ENCODE results near the gene FAM89A.

DNA sequence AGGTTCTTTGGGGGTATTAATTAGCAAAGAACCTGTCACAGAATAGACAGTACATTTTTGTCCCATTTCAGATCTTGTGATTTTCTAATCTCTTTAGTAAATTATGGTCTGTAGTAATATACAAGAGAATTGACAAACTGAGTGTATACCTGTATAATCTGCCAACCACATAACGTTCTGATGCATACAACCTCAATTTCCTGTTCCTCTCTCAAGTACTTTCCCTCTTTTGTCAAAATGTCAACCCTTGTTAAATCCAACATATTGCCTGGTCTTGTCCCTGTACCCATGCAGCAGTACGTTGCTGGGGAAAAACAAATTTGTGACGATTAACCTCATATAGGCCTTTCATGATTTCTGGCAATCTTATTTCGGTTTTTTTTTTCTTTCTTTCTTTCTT is 60.1 kb downstream of the FAM89A start:
- TF ChIP-seq POLR2A (IDR thresholded peaks at IDR 0.05) (no peak), POLR2AphosphoS5 (IDR thresholded peaks at IDR 0.05) (no peak)
- TF ChIP-seq, protein P1, sequence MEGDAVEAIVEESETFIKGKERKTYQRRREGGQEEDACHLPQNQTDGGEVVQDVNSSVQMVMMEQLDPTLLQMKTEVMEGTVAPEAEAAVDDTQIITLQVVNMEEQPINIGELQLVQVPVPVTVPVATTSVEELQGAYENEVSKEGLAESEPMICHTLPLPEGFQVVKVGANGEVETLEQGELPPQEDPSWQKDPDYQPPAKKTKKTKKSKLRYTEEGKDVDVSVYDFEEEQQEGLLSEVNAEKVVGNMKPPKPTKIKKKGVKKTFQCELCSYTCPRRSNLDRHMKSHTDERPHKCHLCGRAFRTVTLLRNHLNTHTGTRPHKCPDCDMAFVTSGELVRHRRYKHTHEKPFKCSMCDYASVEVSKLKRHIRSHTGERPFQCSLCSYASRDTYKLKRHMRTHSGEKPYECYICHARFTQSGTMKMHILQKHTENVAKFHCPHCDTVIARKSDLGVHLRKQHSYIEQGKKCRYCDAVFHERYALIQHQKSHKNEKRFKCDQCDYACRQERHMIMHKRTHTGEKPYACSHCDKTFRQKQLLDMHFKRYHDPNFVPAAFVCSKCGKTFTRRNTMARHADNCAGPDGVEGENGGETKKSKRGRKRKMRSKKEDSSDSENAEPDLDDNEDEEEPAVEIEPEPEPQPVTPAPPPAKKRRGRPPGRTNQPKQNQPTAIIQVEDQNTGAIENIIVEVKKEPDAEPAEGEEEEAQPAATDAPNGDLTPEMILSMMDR (IDR thresholded peaks at IDR 0.05), result no peak

All from breast epithelium (tissue), 3 donors.